HEK293 (cell line): ENCODE results near the gene STAT5B.

Source experiments
- CTCF ChIA-PET: fragments of 350-600 bp; formaldehyde crosslinking; extraction: SDS; loops from one replicate; lab custom pipeline; 2021; ENCODE audit warnings: antibody characterized with exemption; lab: Yijun Ruan, JAX
- POLR2A ChIA-PET: fragments of 300-600 bp; formaldehyde crosslinking; extraction: SDS; loops from one replicate; lab custom pipeline; 2020; ENCODE audit warnings: antibody characterized with exemption, inconsistent platforms; lab: Yijun Ruan, JAX
- H3K27ac ChIP-seq: fragments of 200-500 bp; sonication (Bioruptor generic); 2 replicates; pipeline ENCODE4 v1.5.1; 2014; ENCODE audit warnings: low read depth, low read length, control low read depth, inconsistent platforms; ENCODE audit errors: extremely low read depth
- H3K36me3 ChIP-seq, 2 experiments: fragments of 200-500 bp in 1 of 2; sonication (Bioruptor generic) in 1 of 2; 1 replicate in 1 of 2; 2 replicates in 1 of 2; pipeline ENCODE4 v1.5.1; 2014 to 2017; ENCODE audit warnings: inconsistent platforms in 2 of 2, low read length in 2 of 2; ENCODE audit not compliant: control insufficient read depth in 2 of 2, insufficient read depth in 1 of 2
- H3K4me1 ChIP-seq: fragments of 200-500 bp; sonication (Bioruptor generic); 2 replicates; pipeline ENCODE4 v1.5.1; 2014; ENCODE audit warnings: mild to moderate bottlenecking, low read length, inconsistent platforms; ENCODE audit not compliant: control insufficient read depth, insufficient read depth
- H3K4me3 ChIP-seq: 2 replicates; pipeline ENCODE4 v1.5.1; 2011; ENCODE audit warnings: low read depth, mild to moderate bottlenecking, control low read depth, low read length, moderate library complexity
- H3K9me3 ChIP-seq: fragments of 200-500 bp; sonication (Bioruptor generic); 2 replicates; pipeline ENCODE4 v1.5.1; 2014; ENCODE audit warnings: low read depth, low read length, inconsistent platforms; ENCODE audit not compliant: control insufficient read depth, insufficient read depth
- FEZF1 ChIP-seq: fragments of 450-650 bp; formaldehyde crosslinking; IDR thresholded peaks from 2 replicates; pipeline ENCODE4 v1.5.1; 2016; ENCODE audit warnings: missing biosample characterization, missing genetic modification characterization
- GLIS2 ChIP-seq: fragments of 450-650 bp; formaldehyde crosslinking; IDR thresholded peaks from 2 replicates; pipeline ENCODE4 v1.5.1; 2016; ENCODE audit warnings: missing biosample characterization, missing genetic modification characterization
- KLF1 ChIP-seq: fragments of 450-650 bp; formaldehyde crosslinking; IDR thresholded peaks from 2 replicates; pipeline ENCODE4 v1.5.1; 2016; ENCODE audit warnings: missing biosample characterization, missing genetic modification characterization
- KLF9 ChIP-seq: fragments of 450-650 bp; formaldehyde crosslinking; IDR thresholded peaks from 2 replicates; pipeline ENCODE4 v1.5.1; 2016; ENCODE audit warnings: missing biosample characterization, missing genetic modification characterization, low read depth
- MYNN ChIP-seq: fragments of 450-650 bp; formaldehyde crosslinking; IDR thresholded peaks from 2 replicates; pipeline ENCODE4 v1.5.1; 2016; ENCODE audit warnings: missing biosample characterization, missing genetic modification characterization, borderline replicate concordance
- OSR2 ChIP-seq: fragments of 450-650 bp; formaldehyde crosslinking; IDR thresholded peaks from 2 replicates; pipeline ENCODE4 v1.5.1; 2016; ENCODE audit warnings: missing biosample characterization, missing genetic modification characterization
- SP7 ChIP-seq: fragments of 450-650 bp; formaldehyde crosslinking; IDR thresholded peaks from 2 replicates; pipeline ENCODE4 v1.5.1; 2016; ENCODE audit warnings: missing biosample characterization, missing genetic modification characterization
- ZBTB1 ChIP-seq: fragments of 450-650 bp; formaldehyde crosslinking; IDR thresholded peaks from 2 replicates; pipeline ENCODE4 v1.5.1; 2016; ENCODE audit warnings: missing biosample characterization, missing genetic modification characterization
- ZBTB20 ChIP-seq: fragments of 450-650 bp; formaldehyde crosslinking; IDR thresholded peaks from 2 replicates; pipeline ENCODE4 v1.5.1; 2016; ENCODE audit warnings: missing biosample characterization, missing genetic modification characterization
- ZBTB21 ChIP-seq: fragments of 450-650 bp; formaldehyde crosslinking; IDR thresholded peaks from 2 replicates; pipeline ENCODE4 v1.5.1; 2017; ENCODE audit warnings: missing biosample characterization, missing genetic modification characterization
- ZBTB7A ChIP-seq: fragments of 450-650 bp; formaldehyde crosslinking; IDR thresholded peaks from 2 replicates; pipeline ENCODE4 v1.5.1; 2016; ENCODE audit warnings: low read depth, missing biosample characterization, missing genetic modification characterization
- ZFP41 ChIP-seq: fragments of 450-650 bp; formaldehyde crosslinking; IDR thresholded peaks from 2 replicates; pipeline ENCODE4 v1.5.1; 2016; ENCODE audit warnings: missing biosample characterization, missing genetic modification characterization, borderline replicate concordance
- ZNF121 ChIP-seq: fragments of 450-650 bp; formaldehyde crosslinking; IDR thresholded peaks from 2 replicates; pipeline ENCODE4 v1.5.1; 2016; ENCODE audit warnings: missing biosample characterization, missing genetic modification characterization
- ZNF140 ChIP-seq: fragments of 450-650 bp; formaldehyde crosslinking; IDR thresholded peaks from 2 replicates; pipeline ENCODE4 v1.5.1; 2016; ENCODE audit warnings: missing biosample characterization, missing genetic modification characterization
- ZNF155 ChIP-seq: fragments of 450-650 bp; formaldehyde crosslinking; IDR thresholded peaks from 2 replicates; pipeline ENCODE4 v1.5.1; 2016; ENCODE audit warnings: missing biosample characterization, missing genetic modification characterization
- ZNF2 ChIP-seq: fragments of 450-650 bp; formaldehyde crosslinking; IDR thresholded peaks from 2 replicates; pipeline ENCODE4 v1.5.1; 2016; ENCODE audit warnings: missing biosample characterization, missing genetic modification characterization
- ZNF223 ChIP-seq: fragments of 450-650 bp; formaldehyde crosslinking; IDR thresholded peaks from 2 replicates; pipeline ENCODE4 v1.5.1; 2016; ENCODE audit warnings: missing biosample characterization, missing genetic modification characterization
- ZNF24 ChIP-seq: fragments of 450-650 bp; formaldehyde crosslinking; IDR thresholded peaks from 2 replicates; pipeline ENCODE4 v1.5.1; 2016; ENCODE audit warnings: missing biosample characterization, missing genetic modification characterization
- ZNF274 ChIP-seq, 2 experiments: fragments of 200-500 bp in 1 of 2; fragments of 450-650 bp in 1 of 2; sonication (Bioruptor generic) in 1 of 2; formaldehyde crosslinking in 1 of 2; IDR thresholded peaks; 2 replicates each; pipeline versions ENCODE4 v1.5.1 to v1.6.1; 2014 to 2016; ENCODE audit warnings: borderline replicate concordance in 1 of 2, inconsistent platforms in 1 of 2, low read length in 1 of 2, missing biosample characterization in 1 of 2, missing genetic modification characterization in 1 of 2
- ZNF292 ChIP-seq: fragments of 450-650 bp; formaldehyde crosslinking; IDR thresholded peaks from 2 replicates; pipeline ENCODE4 v1.5.1; 2016; ENCODE audit warnings: low read depth, missing biosample characterization, missing genetic modification characterization, borderline replicate concordance
- ZNF366 ChIP-seq: fragments of 450-650 bp; formaldehyde crosslinking; conservative IDR thresholded peaks from 2 replicates; pipeline ENCODE4 v1.5.1; 2016; ENCODE audit warnings: missing biosample characterization, missing genetic modification characterization
- ZNF473 ChIP-seq: fragments of 450-650 bp; formaldehyde crosslinking; IDR thresholded peaks from 2 replicates; pipeline ENCODE4 v1.5.1; 2017; ENCODE audit warnings: missing biosample characterization, missing genetic modification characterization
- ZNF501 ChIP-seq: fragments of 450-650 bp; formaldehyde crosslinking; IDR thresholded peaks from 2 replicates; pipeline ENCODE4 v1.5.1; 2016; ENCODE audit warnings: missing biosample characterization, missing genetic modification characterization
- ZNF558 ChIP-seq: fragments of 450-650 bp; formaldehyde crosslinking; IDR thresholded peaks from 2 replicates; pipeline ENCODE4 v1.5.1; 2016; ENCODE audit warnings: missing biosample characterization, missing genetic modification characterization
- ZNF600 ChIP-seq: fragments of 450-650 bp; formaldehyde crosslinking; IDR thresholded peaks from 2 replicates; pipeline ENCODE4 v1.5.1; 2016; ENCODE audit warnings: missing biosample characterization, missing genetic modification characterization
- ZNF610 ChIP-seq: fragments of 450-650 bp; formaldehyde crosslinking; IDR thresholded peaks from 2 replicates; pipeline ENCODE4 v1.5.1; 2016; ENCODE audit warnings: missing biosample characterization, missing genetic modification characterization, borderline replicate concordance
- ZNF670 ChIP-seq: fragments of 450-650 bp; formaldehyde crosslinking; IDR thresholded peaks from 2 replicates; pipeline ENCODE4 v1.5.1; 2016; ENCODE audit warnings: missing biosample characterization, missing genetic modification characterization, low read depth
- ZNF747 ChIP-seq: fragments of 450-650 bp; formaldehyde crosslinking; IDR thresholded peaks from 2 replicates; pipeline ENCODE4 v1.5.1; 2016; ENCODE audit warnings: missing biosample characterization, missing genetic modification characterization
- ZSCAN30 ChIP-seq: fragments of 450-650 bp; IDR thresholded peaks from 2 replicates; pipeline ENCODE4 v1.5.1; 2018; ENCODE audit warnings: missing biosample characterization, mild to moderate bottlenecking, missing genetic modification characterization, moderate library complexity
- TF ChIP-seq, protein P1 (sequence below): fragments of 450-650 bp; formaldehyde crosslinking; IDR thresholded peaks from 2 replicates; pipeline ENCODE4 v1.5.1; 2016; ENCODE audit warnings: missing biosample characterization, missing genetic modification characterization

Gene STAT5B

DNA sequence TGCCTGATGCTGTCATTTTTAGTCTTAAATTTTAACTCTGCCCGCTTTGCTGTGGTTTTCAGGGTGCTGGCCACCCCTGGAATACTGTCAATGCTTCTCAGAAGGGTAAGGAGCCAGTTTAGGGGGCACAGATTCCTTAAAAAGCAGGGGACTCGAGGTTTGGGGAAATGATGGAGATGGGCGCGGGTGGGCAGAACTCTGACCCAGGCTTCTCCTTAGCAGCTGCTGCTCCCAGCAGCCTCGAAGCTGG, 35.8 kb upstream of the STAT5B start (continued):
- TF ChIP-seq ZNF274 (IDR thresholded peaks at IDR 0.05; ENCODE audit: low read length) (no peak), ZNF274 (tag by site-specific recombination; IDR thresholded peaks at IDR 0.05; ENCODE audit: borderline replicate concordance) (no peak), KLF9 (tag by site-specific recombination) (no peak), ZNF24 (no peak)

DNA sequence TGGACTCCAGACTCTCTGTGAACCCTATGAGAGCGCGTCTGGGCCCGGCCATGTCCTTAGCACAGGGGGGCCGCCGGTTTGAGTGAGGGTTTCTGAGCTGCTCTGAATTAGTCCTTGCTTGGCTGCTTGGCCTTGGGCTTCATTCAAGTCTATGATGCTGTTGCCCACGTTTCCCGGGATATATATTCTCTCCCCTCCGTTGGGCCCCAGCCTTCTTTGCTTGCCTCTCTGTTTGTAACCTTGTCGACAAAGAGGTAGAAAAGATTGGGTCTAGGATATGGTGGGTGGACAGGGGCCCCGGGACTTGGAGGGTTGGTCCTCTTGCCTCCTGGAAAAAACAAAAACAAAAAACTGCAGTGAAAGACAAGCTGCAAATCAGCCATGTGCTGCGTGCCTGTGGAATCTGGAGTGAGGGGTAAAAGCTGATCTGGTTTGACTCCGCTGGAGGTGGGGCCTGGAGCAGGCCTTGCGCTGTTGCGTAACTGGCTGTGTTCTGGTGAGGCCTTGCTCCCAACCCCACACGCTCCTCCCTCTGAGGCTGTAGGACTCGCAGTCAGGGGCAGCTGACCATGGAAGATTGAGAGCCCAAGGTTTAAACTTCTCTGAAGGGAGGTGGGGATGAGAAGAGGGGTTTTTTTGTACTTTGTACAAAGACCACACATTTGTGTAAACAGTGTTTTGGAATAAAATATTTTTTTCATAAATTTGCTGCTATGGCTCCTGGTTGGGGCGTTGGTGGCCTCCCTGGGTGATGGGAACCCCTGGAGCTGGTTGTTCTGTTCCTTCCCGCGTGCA, 35.2 kb upstream of the STAT5B start:
- peaks cover 2% of the 10 kb centered on the region for H3K4me1 ChIP-seq
- TF ChIP-seq ZFP41 (tag by site-specific recombination), result no peak
- TF ChIP-seq ZNF473, result no peak
- no peak for TF ChIP-seq ZNF2
- TF ChIP-seq ZSCAN30 (tag by site-specific recombination), result no peak
- no peak for TF ChIP-seq ZNF121
- no peak for TF ChIP-seq ZNF501
- TF ChIP-seq ZNF140, result no peak
- no peak for TF ChIP-seq ZNF366 (tag by site-specific recombination)
- TF ChIP-seq FEZF1 (tag by site-specific recombination), result no peak
- TF ChIP-seq, protein P1, sequence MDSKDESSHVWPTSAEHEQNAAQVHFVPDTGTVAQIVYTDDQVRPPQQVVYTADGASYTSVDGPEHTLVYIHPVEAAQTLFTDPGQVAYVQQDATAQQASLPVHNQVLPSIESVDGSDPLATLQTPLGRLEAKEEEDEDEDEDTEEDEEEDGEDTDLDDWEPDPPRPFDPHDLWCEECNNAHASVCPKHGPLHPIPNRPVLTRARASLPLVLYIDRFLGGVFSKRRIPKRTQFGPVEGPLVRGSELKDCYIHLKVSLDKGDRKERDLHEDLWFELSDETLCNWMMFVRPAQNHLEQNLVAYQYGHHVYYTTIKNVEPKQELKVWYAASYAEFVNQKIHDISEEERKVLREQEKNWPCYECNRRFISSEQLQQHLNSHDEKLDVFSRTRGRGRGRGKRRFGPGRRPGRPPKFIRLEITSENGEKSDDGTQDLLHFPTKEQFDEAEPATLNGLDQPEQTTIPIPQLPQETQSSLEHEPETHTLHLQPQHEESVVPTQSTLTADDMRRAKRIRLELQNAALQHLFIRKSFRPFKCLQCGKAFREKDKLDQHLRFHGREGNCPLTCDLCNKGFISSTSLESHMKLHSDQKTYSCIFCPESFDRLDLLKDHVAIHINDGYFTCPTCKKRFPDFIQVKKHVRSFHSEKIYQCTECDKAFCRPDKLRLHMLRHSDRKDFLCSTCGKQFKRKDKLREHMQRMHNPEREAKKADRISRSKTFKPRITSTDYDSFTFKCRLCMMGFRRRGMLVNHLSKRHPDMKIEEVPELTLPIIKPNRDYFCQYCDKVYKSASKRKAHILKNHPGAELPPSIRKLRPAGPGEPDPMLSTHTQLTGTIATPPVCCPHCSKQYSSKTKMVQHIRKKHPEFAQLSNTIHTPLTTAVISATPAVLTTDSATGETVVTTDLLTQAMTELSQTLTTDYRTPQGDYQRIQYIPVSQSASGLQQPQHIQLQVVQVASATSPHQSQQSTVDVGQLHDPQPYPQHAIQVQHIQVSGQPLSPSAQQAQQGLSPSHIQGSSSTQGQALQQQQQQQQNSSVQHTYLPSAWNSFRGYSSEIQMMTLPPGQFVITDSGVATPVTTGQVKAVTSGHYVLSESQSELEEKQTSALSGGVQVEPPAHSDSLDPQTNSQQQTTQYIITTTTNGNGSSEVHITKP, result no peak
- no peak for TF ChIP-seq ZBTB7A (tag by site-specific recombination)
- TF ChIP-seq ZNF223 (tag by site-specific recombination), result no peak
- TF ChIP-seq ZNF747 (tag by site-specific recombination), result no peak
- no peak for TF ChIP-seq ZNF155 (tag by site-specific recombination)
- TF ChIP-seq ZBTB1, result no peak
- TF ChIP-seq ZNF670 (tag by site-specific recombination), result no peak
- no peak for TF ChIP-seq ZBTB21
- TF ChIP-seq SP7, result no peak
- TF ChIP-seq MYNN, result no peak
- TF ChIP-seq ZNF292 (tag by site-specific recombination), result no peak
- peak; percentile 55 for TF ChIP-seq ZNF600 (tag by site-specific recombination)
- TF ChIP-seq ZBTB20 (tag by site-specific recombination), result peak; percentile 11; the same call in 1 of the 2 replicates
- 0 out of 2 replicates have a peak, but pooled peaks have one; percentile 14 for TF ChIP-seq GLIS2
- no peak for TF ChIP-seq KLF1 (tag by site-specific recombination)
- no peak for TF ChIP-seq OSR2 (tag by site-specific recombination)
- TF ChIP-seq ZNF558 (tag by site-specific recombination), result no peak
- no peak for TF ChIP-seq ZNF610 (tag by site-specific recombination)
- POLR2A ChIA-PET, result interaction anchor here (0.5 to 1.8 kb wide), 3 partner anchors 10 to 183 kb away, joined by 3 to 4 read pairs (median 3); no protein-coding TSS in a partner anchor
- H3K27ac ChIP-seq, result no peak overlapping the region
- H3K9me3 ChIP-seq, result no peaks in the 10 kb centered on the region
- no peak overlapping the region for H3K4me3 ChIP-seq
- CTCF ChIA-PET, result interaction anchor here (0.5 to 22.0 kb wide), 22 partner anchors 10 to 286 kb away, joined by 3 to 378 read pairs (median 4); partner anchors contain the start of genes CAVIN1 and STAT5A
- H3K36me3 ChIP-seq, result peaks cover 11 to 24% of the 10 kb centered on the region in 2 experiments
